Right lobe of liver (tissue), 4 donors: ENCODE measurements around the gene MYO16.

Experiments used
- POLR2A ChIP-seq: fragments of 450-650 bp; IDR thresholded peaks from one replicate; pipeline ENCODE4 v1.6.1; 2017; ENCODE audit warnings: antibody characterized with exemption, mild to moderate bottlenecking
- TF ChIP-seq, protein P1 (sequence below), 4 donors: fragments of 200-600 bp in 3 of 4; fragments of 450-650 bp in 1 of 4; IDR thresholded peaks; one replicate each; pipeline versions ENCODE4 v1.5.1 to v1.8.0; 2016 to 2022; ENCODE audit warnings: antibody characterized with exemption in 4 of 4, mild to moderate bottlenecking in 2 of 4
- donor health status: DM: no; HTN: no; CAD: no.
- donor health status: DM: no; HTN: no; CAD: no.
- donor health status: DM: no; HTN: yes; CAD: no.

DNA sequence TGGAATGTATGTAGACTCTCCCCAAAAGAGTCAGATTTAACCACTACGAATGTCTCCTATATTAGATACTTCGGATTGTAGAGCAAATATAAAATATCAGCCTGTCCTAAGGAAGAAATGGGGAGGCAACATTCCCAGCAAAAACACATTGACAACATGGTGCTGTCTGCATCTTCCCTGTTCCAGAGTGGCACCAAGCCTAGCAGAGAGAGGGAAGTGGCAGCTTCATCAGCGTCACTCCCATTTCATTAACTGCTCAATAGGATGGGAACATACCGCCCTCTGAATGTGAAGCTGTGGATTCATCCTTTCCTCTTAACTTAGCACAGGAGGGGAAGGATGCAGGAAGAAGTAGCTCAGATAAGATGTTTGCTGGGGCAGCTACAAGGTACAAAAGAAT, 45.4 kb downstream of the MYO16 start:
- TF ChIP-seq, protein P1, sequence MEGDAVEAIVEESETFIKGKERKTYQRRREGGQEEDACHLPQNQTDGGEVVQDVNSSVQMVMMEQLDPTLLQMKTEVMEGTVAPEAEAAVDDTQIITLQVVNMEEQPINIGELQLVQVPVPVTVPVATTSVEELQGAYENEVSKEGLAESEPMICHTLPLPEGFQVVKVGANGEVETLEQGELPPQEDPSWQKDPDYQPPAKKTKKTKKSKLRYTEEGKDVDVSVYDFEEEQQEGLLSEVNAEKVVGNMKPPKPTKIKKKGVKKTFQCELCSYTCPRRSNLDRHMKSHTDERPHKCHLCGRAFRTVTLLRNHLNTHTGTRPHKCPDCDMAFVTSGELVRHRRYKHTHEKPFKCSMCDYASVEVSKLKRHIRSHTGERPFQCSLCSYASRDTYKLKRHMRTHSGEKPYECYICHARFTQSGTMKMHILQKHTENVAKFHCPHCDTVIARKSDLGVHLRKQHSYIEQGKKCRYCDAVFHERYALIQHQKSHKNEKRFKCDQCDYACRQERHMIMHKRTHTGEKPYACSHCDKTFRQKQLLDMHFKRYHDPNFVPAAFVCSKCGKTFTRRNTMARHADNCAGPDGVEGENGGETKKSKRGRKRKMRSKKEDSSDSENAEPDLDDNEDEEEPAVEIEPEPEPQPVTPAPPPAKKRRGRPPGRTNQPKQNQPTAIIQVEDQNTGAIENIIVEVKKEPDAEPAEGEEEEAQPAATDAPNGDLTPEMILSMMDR (IDR thresholded peaks at IDR 0.05): no peak
- TF ChIP-seq POLR2A: no peak
